A673 (cell line): ENCODE measurements around the gene TRAF6. TPM values are rescaled to one million over a fixed set of nuclear protein-coding genes. Genes with fewer than 3 reads are reported as not detected.

ENCODE experiments used
- BruUV-seq: library from RNA; stranded (reverse); fragments of 400-500 nt; replicated peaks from 2 replicates; lab custom pipeline; 2021; lab: Mats Ljungman, UMichigan
- CTCF ChIA-PET: fragments of 300-600 bp; sonication (Branson Sonifier 250); formaldehyde crosslinking; loops from one replicate; lab custom pipeline; 2022; ENCODE audit warnings: antibody characterized with exemption; lab: Charles Lee
- POLR2A ChIA-PET: fragments of 300-600 bp; sonication (Branson Sonifier 250); formaldehyde crosslinking; loops from one replicate; lab custom pipeline; 2022; ENCODE audit warnings: antibody characterized with exemption; ENCODE audit not compliant: low non-redundant PET; lab: Charles Lee
- DNase-seq: peaks from one replicate; pipeline ENCODE4 v3.0.0-alpha.2; 2015; ENCODE audit warnings: low spot score
- H3K27ac ChIP-seq: fragments of 200-600 bp; sonication (generic); 2 replicates; pipeline ENCODE4 v1.5.1; 2016; ENCODE audit warnings: mixed run types, low read depth, mild to moderate bottlenecking, mixed read lengths, antibody characterized with exemption, low read length; ENCODE audit not compliant: poor library complexity, severe bottlenecking
- H3K27me3 ChIP-seq: fragments of 200-600 bp; sonication (generic); replicated peaks from 2 replicates; pipeline ENCODE4 v1.6.1; 2017; ENCODE audit warnings: mixed run types, low read depth, mild to moderate bottlenecking, mixed read lengths, antibody characterized with exemption, low read length; ENCODE audit not compliant: insufficient read depth, poor library complexity
- H3K36me3 ChIP-seq: fragments of 200-600 bp; sonication (generic); 2 replicates; pipeline ENCODE4 v1.6.1; 2016; ENCODE audit warnings: mixed run types, mild to moderate bottlenecking, mixed read lengths, antibody characterized with exemption, low read length; ENCODE audit not compliant: insufficient read depth, poor library complexity, severe bottlenecking
- H3K4me1 ChIP-seq: fragments of 200-600 bp; sonication (generic); 2 replicates; pipeline ENCODE4 v1.6.1; 2017; ENCODE audit warnings: mixed run types, mild to moderate bottlenecking, mixed read lengths, antibody characterized with exemption, low read length; ENCODE audit not compliant: insufficient read depth, poor library complexity, severe bottlenecking
- H3K4me3 ChIP-seq: fragments of 200-600 bp; sonication (generic); 2 replicates; pipeline ENCODE4 v1.5.1; 2016; ENCODE audit warnings: low read depth, mixed run types, mild to moderate bottlenecking, mixed read lengths, low read length; ENCODE audit not compliant: poor library complexity, severe bottlenecking
- H3K9me3 ChIP-seq: fragments of 200-600 bp; sonication (generic); 2 replicates; pipeline ENCODE4 v1.6.1; 2016; ENCODE audit warnings: mixed run types, low read depth, mild to moderate bottlenecking, mixed read lengths, antibody characterized with exemption, low read length; ENCODE audit not compliant: poor library complexity, severe bottlenecking
- CTCF ChIP-seq: fragments of 300-800, 200-600 bp; sonication (generic); conservative IDR thresholded peaks from 2 replicates; pipeline ENCODE4 v1.5.1; 2017; ENCODE audit warnings: low read depth, mild to moderate bottlenecking, antibody characterized with exemption, low read length, moderate library complexity, mixed read lengths
- EZH2 ChIP-seq: fragments of 200-600 bp; sonication (generic); IDR thresholded peaks from 2 replicates; pipeline ENCODE4 v1.6.1; 2017; ENCODE audit warnings: borderline replicate concordance, low read depth, mild to moderate bottlenecking, mixed read lengths, antibody characterized with exemption, low read length; ENCODE audit not compliant: poor library complexity, severe bottlenecking
- intact Hi-C: fragments of 100-400 bp; cut with micrococcal nuclease; formaldehyde crosslinking; loops from one replicate; pipeline ENCODE4 v1.10.0; 2022; ENCODE audit not compliant: unreplicated experiment
- total RNA-seq: library from RNA; stranded (reverse); gene quantifications from 2 replicates; pipeline ENCODE4 v1.2.3, GENCODE V29; 2021

Gene TRAF6
- total RNA-seq, 1 experiment from 2014 or later: 28.6 TPM

GRCh38 chr11:36534276-36534840 is 24.3 kb upstream of the TRAF6 start:
- ChIA-PET CTCF (no interaction called here), POLR2A (no interaction called here)

GRCh38 chr11:36532941-36533601 is 23.0 kb upstream of the TRAF6 start:
- Histone ChIP-seq H3K36me3 (no peaks in the 10 kb centered on the region), H3K9me3 (no peaks in the 10 kb centered on the region), H3K4me1 (peaks cover 3% of the 10 kb centered on the region), H3K27me3 (no peaks in the 10 kb centered on the region), H3K27ac (no peak overlapping the region), H3K4me3 (no peak overlapping the region)
- no TSS peak for BruUV-seq
- TF ChIP-seq CTCF (no peak), EZH2 (no peak)
- no peak for DNase-seq
- POLR2A ChIA-PET: no interaction called here
- CTCF ChIA-PET: no interaction called here
- intact Hi-C loops: no loop called here

More at GRCh38 chr11:36534276-36534840, 24.3 kb upstream of the TRAF6 start:
- H3K9me3 ChIP-seq: no peaks in the 10 kb centered on the region
- no TSS peak for BruUV-seq
- H3K4me3 ChIP-seq: no peak overlapping the region
- no peaks in the 10 kb centered on the region for H3K36me3 ChIP-seq
- peaks cover 3% of the 10 kb centered on the region for H3K4me1 ChIP-seq
- intact Hi-C loops: no loop called here
- DNase-seq: no peak
- TF ChIP-seq CTCF (no peak), EZH2 (no peak)
- H3K27ac ChIP-seq: no peak overlapping the region
- no peaks in the 10 kb centered on the region for H3K27me3 ChIP-seq

GRCh38 chr11:36530840-36531239 is 20.8 kb upstream of the TRAF6 start:
- TF ChIP-seq EZH2 (no peak), CTCF (no peak)
- no peaks in the 10 kb centered on the region for H3K9me3 ChIP-seq
- BruUV-seq: no TSS peak
- no peak for DNase-seq
- no peak overlapping the region for H3K27ac ChIP-seq
- H3K36me3 ChIP-seq: no peaks in the 10 kb centered on the region
- no peaks in the 10 kb centered on the region for H3K27me3 ChIP-seq
- peaks cover 3% of the 10 kb centered on the region for H3K4me1 ChIP-seq
- POLR2A ChIA-PET: no interaction called here
- intact Hi-C loops: no loop called here
- H3K4me3 ChIP-seq: no peak overlapping the region
- CTCF ChIA-PET: no interaction called here
